GM12865 (cell line): ENCODE measurements around the gene ATP9A.
"Not testable (repeated sequence)": the region's sequence is repeated elsewhere in the genome, so short reads cannot be mapped to it uniquely, and the experiment has no call there.

Experiments
- DNase-seq: peaks from one replicate; pipeline ENCODE4 v3.0.0; 2010; ENCODE audit warnings: low read depth
- H3K4me3 ChIP-seq: 2 replicates; pipeline ENCODE4 v1.5.1; 2011; ENCODE audit warnings: mild to moderate bottlenecking, low read depth, low read length, control low read depth
- CTCF ChIP-seq: IDR thresholded peaks from 2 replicates; pipeline ENCODE4 v1.5.1; 2011; ENCODE audit warnings: low read length, control low read depth, low read depth, inconsistent platforms; ENCODE audit not compliant: insufficient read depth; ENCODE audit errors: missing control alignments

ATP9A gene

GRCh38 chr20:51661609-51662178, 106.5 kb downstream of the ATP9A start:
- peak; percentile 37 for DNase-seq
- no peak for TF ChIP-seq CTCF
- H3K4me3 ChIP-seq: no peak overlapping the region

- DNase-seq: peak; percentile 10
- no peak overlapping the region for H3K4me3 ChIP-seq
- TF ChIP-seq CTCF: no peak
Observed at GRCh38 chr20:51660672-51661608, 107.2 kb downstream of the ATP9A start.

GRCh38 chr20:51659491-51660050, 108.6 kb downstream of the ATP9A start:
- no peak overlapping the region for H3K4me3 ChIP-seq
- TF ChIP-seq CTCF: no peak
- DNase-seq: no peak

GRCh38 chr20:51656726-51657260, 111.4 kb downstream of the ATP9A start:
- TF ChIP-seq CTCF: no peak
- H3K4me3 ChIP-seq: no peak overlapping the region
- no peak for DNase-seq

GRCh38 chr20:51656089-51656488, 112.1 kb downstream of the ATP9A start:
- H3K4me3 ChIP-seq, DNase-seq: not testable (repeated sequence)

- DNase-seq: no peak
- H3K4me3 ChIP-seq: no peak overlapping the region
- no peak for TF ChIP-seq CTCF
Observed at GRCh38 chr20:51654495-51654894, 113.7 kb downstream of the ATP9A start.

GRCh38 chr20:51654060-51654459, 114.1 kb downstream of the ATP9A start:
- DNase-seq: no peak
- TF ChIP-seq CTCF: no peak
- H3K4me3 ChIP-seq: no peak overlapping the region
